MG63 (cell line): ENCODE data around the gene MFSD12. TPM values are rescaled to one million over a fixed set of nuclear protein-coding genes. Genes with fewer than 3 reads are reported as not detected.
"Not testable (repeated sequence)": the region's sequence is repeated elsewhere in the genome, so short reads cannot be mapped to it uniquely, and the experiment has no call there.

Experiments
- DNase-seq: peaks from one replicate; pipeline ENCODE4 v3.0.0-alpha.2; 2020
- H3K27me3 ChIP-seq: fragments of 250-450 bp; sonication (Bioruptor Pico); 2 replicates; pipeline ENCODE4 v1.5.1; 2020; ENCODE audit warnings: mild to moderate bottlenecking, moderate library complexity
- H3K36me3 ChIP-seq: fragments of 250-450 bp; sonication (Bioruptor Pico); 2 replicates; pipeline ENCODE4 v1.5.1; 2020; ENCODE audit warnings: mild to moderate bottlenecking, moderate library complexity
- H3K4me3 ChIP-seq: fragments of 250-450 bp; sonication (Bioruptor Pico); 2 replicates; pipeline ENCODE4 v1.5.1; 2020; ENCODE audit warnings: mild to moderate bottlenecking, moderate library complexity
- H3K9me3 ChIP-seq: fragments of 250-450 bp; sonication (Bioruptor Pico); 2 replicates; pipeline ENCODE4 v1.5.1; 2020; ENCODE audit warnings: mild to moderate bottlenecking, moderate library complexity
- total RNA-seq: library from RNA; depleted of rRNA; stranded (reverse); fragments of >200 nt; shearing (Covaris generic); gene quantifications from 2 replicates; pipeline ENCODE4 v1.2.3, GENCODE V29; 2014; ENCODE audit warnings: low replicate concordance

Gene MFSD12
- total RNA-seq, 1 experiment from 2014 or later: 26.4 TPM

GRCh38 chr19:3589439-3589838, 32.1 kb upstream of the MFSD12 start:
- DNase-seq: no peak
- H3K36me3 ChIP-seq: no peaks in the 10 kb centered on the region

GRCh38 chr19:3586707-3587346, 29.4 kb upstream of the MFSD12 start:
- 0 out of 2 replicates have a peak, but pooled peaks cover 4% of the 10 kb centered on the region for H3K27me3 ChIP-seq
- no peak for DNase-seq
- no peak overlapping the region for H3K4me3 ChIP-seq

More at GRCh38 chr19:3589439-3589838, 32.1 kb upstream of the MFSD12 start:
- Histone ChIP-seq H3K9me3 (no peaks in the 10 kb centered on the region), H3K27me3 (0 out of 2 replicates have a peak, but pooled peaks cover 4% of the 10 kb centered on the region), H3K4me3 (no peak overlapping the region)

GRCh38 chr19:3586127-3586626, 28.8 kb upstream of the MFSD12 start:
- DNase-seq: no peak
- Histone ChIP-seq H3K4me3 (no peak overlapping the region), H3K36me3 (no peaks in the 10 kb centered on the region)

More at GRCh38 chr19:3586707-3587346, 29.4 kb upstream of the MFSD12 start:
- no peaks in the 10 kb centered on the region for H3K9me3 ChIP-seq
- H3K36me3 ChIP-seq: no peaks in the 10 kb centered on the region

GRCh38 chr19:3585301-3586126, 28.1 kb upstream of the MFSD12 start, which contains the start of gene GIPC3:
GIPC3 (plus strand) TSS chr19:3585478; CDS start chr19:3585598, 120 bp downstream.
- DNase-seq: no peak
- Histone ChIP-seq H3K4me3 (no peak within 1 kb of the TSS), H3K9me3 (no peaks in the 10 kb centered on the region), H3K27me3 (0 out of 2 replicates have a peak, but pooled peaks cover 4% of the 10 kb centered on the region), H3K36me3 (no peaks in the 10 kb centered on the region)

More at GRCh38 chr19:3586127-3586626, 28.8 kb upstream of the MFSD12 start:
- Histone ChIP-seq H3K27me3 (0 out of 2 replicates have a peak, but pooled peaks cover 4% of the 10 kb centered on the region), H3K9me3 (no peaks in the 10 kb centered on the region)

- H3K27me3 ChIP-seq, H3K4me3 ChIP-seq, DNase-seq, H3K36me3 ChIP-seq, H3K9me3 ChIP-seq: not testable (repeated sequence)
These were observed 26.8 kb upstream of the MFSD12 start for GRCh38 chr19:3584036-3584802.

- H3K4me3 ChIP-seq, DNase-seq: not testable (repeated sequence)
These were observed 24.4 kb upstream of the MFSD12 start for GRCh38 chr19:3581792-3582191.

GRCh38 chr19:3580156-3580934, 23.0 kb upstream of the MFSD12 start:
- Histone ChIP-seq H3K4me3 (no peak overlapping the region), H3K27me3 (no peaks in the 10 kb centered on the region), H3K36me3 (no peaks in the 10 kb centered on the region), H3K9me3 (no peaks in the 10 kb centered on the region)
- DNase-seq: no peak

More at GRCh38 chr19:3581792-3582191, 24.4 kb upstream of the MFSD12 start:
- H3K27me3 ChIP-seq, H3K9me3 ChIP-seq, H3K36me3 ChIP-seq: not testable (repeated sequence)

- no peak for DNase-seq
- Histone ChIP-seq H3K9me3 (no peaks in the 10 kb centered on the region), H3K36me3 (no peaks in the 10 kb centered on the region), H3K4me3 (no peak overlapping the region), H3K27me3 (no peaks in the 10 kb centered on the region)
These were observed 21.0 kb upstream of the MFSD12 start for GRCh38 chr19:3578390-3578789.

- Histone ChIP-seq H3K9me3 (no peaks in the 10 kb centered on the region), H3K4me3 (no peak overlapping the region), H3K36me3 (no peaks in the 10 kb centered on the region), H3K27me3 (no peaks in the 10 kb centered on the region)
- DNase-seq: no peak
These were observed 20.4 kb upstream of the MFSD12 start for GRCh38 chr19:3577723-3578344.

- Histone ChIP-seq H3K27me3 (no peaks in the 10 kb centered on the region), H3K4me3 (no peak overlapping the region), H3K36me3 (no peaks in the 10 kb centered on the region), H3K9me3 (no peaks in the 10 kb centered on the region)
- no peak for DNase-seq
These were observed 19.5 kb upstream of the MFSD12 start for GRCh38 chr19:3576696-3577443.

GRCh38 chr19:3575949-3576673, 18.7 kb upstream of the MFSD12 start:
- DNase-seq: no peak
- H3K27me3 ChIP-seq: no peaks in the 10 kb centered on the region
- H3K4me3 ChIP-seq: no peak overlapping the region
- no peaks in the 10 kb centered on the region for H3K9me3 ChIP-seq
- H3K36me3 ChIP-seq: no peaks in the 10 kb centered on the region

- DNase-seq: no peak
- Histone ChIP-seq H3K4me3 (no peak overlapping the region), H3K27me3 (no peaks in the 10 kb centered on the region), H3K36me3 (no peaks in the 10 kb centered on the region), H3K9me3 (no peaks in the 10 kb centered on the region)
These were observed 17.9 kb upstream of the MFSD12 start for GRCh38 chr19:3575260-3575741.

- peak; percentile 88 for DNase-seq
- H3K9me3 ChIP-seq: no peaks in the 10 kb centered on the region
- H3K36me3 ChIP-seq: no peaks in the 10 kb centered on the region
- peak overlapping the region; percentile 75 for H3K4me3 ChIP-seq
- H3K27me3 ChIP-seq: no peaks in the 10 kb centered on the region
These were observed 16.7 kb upstream of the MFSD12 start for GRCh38 chr19:3573858-3574637.
